Measurements from ENCODE around the gene DUX4.
"Not testable (repeated sequence)": the region's sequence is repeated elsewhere in the genome, so short reads cannot be mapped to it uniquely, and the experiment has no call there.

DUX4 gene

GRCh38 chr4:190173428-190173827 is at the start of gene DUX4:
Gene DUX4, plus strand, starts transcription at chr4:190173774. Its CDS starts 0 bp downstream, at chr4:190173774.
- DNase-seq (ENCODE audit: low spot score), result not testable (repeated sequence)

- not testable (repeated sequence) for DNase-seq (ENCODE audit: low spot score)
Observed at GRCh38 chr4:190175436-190175835, 1.9 kb downstream of the DUX4 start.

- not testable (repeated sequence) for DNase-seq (ENCODE audit: low spot score)
Observed at GRCh38 chr4:190177727-190178605, 4.4 kb downstream of the DUX4 start.

GRCh38 chr4:190178606-190178990 is 5.0 kb downstream of the DUX4 start:
- not testable (repeated sequence) for DNase-seq (ENCODE audit: low spot score)

GRCh38 chr4:190179030-190179739 is 5.6 kb downstream of the DUX4 start:
- DNase-seq (ENCODE audit: low spot score), result not testable (repeated sequence)

GRCh38 chr4:190179740-190180094 is 6.1 kb downstream of the DUX4 start:
- not testable (repeated sequence) for DNase-seq (ENCODE audit: low spot score)

GRCh38 chr4:190180947-190181346 is 7.4 kb downstream of the DUX4 start:
- not testable (repeated sequence) for DNase-seq (ENCODE audit: low spot score)

- not testable (repeated sequence) for DNase-seq (ENCODE audit: low spot score)
Observed at GRCh38 chr4:190181481-190182100, 8.0 kb downstream of the DUX4 start.

GRCh38 chr4:190203510-190203909 is 29.9 kb downstream of the DUX4 start:
- not testable (repeated sequence) for DNase-seq (ENCODE audit: low spot score)

All from hematopoietic multipotent progenitor cell treated with erythropoietin and hydrocortisone succinate and interleukin-3 and kit ligand, for 15 days (in vitro differentiated cells).